ENCODE results near the gene RIPOR3.

The RIPOR3 gene

DNA sequence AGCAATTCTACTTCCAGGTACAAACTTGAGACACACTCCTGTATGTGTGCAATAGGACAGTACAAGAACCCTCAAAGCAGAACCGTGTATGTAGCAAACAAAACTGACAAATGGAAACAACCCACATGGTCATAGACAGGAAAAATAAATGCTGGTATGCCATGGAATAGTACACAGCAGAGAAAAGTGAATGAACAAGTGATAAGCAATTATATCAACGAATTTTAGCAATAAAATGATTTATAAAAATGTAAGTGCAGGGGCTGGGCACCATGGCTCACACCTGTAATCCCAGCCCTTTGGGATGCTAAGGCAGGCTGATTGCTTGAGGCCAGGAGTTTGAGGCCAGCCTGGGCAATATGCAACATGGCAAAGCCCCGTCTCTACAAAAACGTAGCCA lies 9.3 kb downstream of the RIPOR3 start:
- no peaks in the 10 kb centered on the region for H4K20me1 ChIP-seq (ENCODE audit: insufficient read depth, low read length)
- no peaks in the 10 kb centered on the region; the same call in 1 of the 2 replicates for H3K27me3 ChIP-seq (ENCODE audit: insufficient read depth, low read length)
- H3K79me2 ChIP-seq (ENCODE audit: insufficient read depth, low read length) = no peaks in the 10 kb centered on the region
- no peaks in the 10 kb centered on the region for H3K36me3 ChIP-seq (ENCODE audit: insufficient read depth, low read length)
- no peak overlapping the region for H3K27ac ChIP-seq (ENCODE audit: low read depth, low read length, poor library complexity, severe bottlenecking)
- H2AFZ ChIP-seq (ENCODE audit: low read length) = no peak overlapping the region
- no peaks in the 10 kb centered on the region for H3K4me1 ChIP-seq (ENCODE audit: insufficient read depth, low read length, severe bottlenecking)
- H3F3A ChIP-seq (ENCODE audit: insufficient read depth, low read length) = no peaks in the 10 kb centered on the region
- H3K4me3 ChIP-seq (ENCODE audit: low read depth, low read length, poor library complexity, severe bottlenecking) = no peak overlapping the region
- no peaks in the 10 kb centered on the region for H3K9me3 ChIP-seq (ENCODE audit: low read length)
- no peaks in the 10 kb centered on the region for H3K9me2 ChIP-seq (ENCODE audit: low read depth, low read length)
- no peak overlapping the region for H3K4me2 ChIP-seq (ENCODE audit: low read length)
- H3K9ac ChIP-seq (ENCODE audit: low read length) = no peak overlapping the region
- TF ChIP-seq, protein P1, sequence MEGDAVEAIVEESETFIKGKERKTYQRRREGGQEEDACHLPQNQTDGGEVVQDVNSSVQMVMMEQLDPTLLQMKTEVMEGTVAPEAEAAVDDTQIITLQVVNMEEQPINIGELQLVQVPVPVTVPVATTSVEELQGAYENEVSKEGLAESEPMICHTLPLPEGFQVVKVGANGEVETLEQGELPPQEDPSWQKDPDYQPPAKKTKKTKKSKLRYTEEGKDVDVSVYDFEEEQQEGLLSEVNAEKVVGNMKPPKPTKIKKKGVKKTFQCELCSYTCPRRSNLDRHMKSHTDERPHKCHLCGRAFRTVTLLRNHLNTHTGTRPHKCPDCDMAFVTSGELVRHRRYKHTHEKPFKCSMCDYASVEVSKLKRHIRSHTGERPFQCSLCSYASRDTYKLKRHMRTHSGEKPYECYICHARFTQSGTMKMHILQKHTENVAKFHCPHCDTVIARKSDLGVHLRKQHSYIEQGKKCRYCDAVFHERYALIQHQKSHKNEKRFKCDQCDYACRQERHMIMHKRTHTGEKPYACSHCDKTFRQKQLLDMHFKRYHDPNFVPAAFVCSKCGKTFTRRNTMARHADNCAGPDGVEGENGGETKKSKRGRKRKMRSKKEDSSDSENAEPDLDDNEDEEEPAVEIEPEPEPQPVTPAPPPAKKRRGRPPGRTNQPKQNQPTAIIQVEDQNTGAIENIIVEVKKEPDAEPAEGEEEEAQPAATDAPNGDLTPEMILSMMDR (IDR thresholded peaks at IDR 0.05; ENCODE audit: low read length) = no peak
- no peak for TF ChIP-seq EZH2 (IDR thresholded peaks at IDR 0.05; ENCODE audit: borderline replicate concordance, low read length)

DNA sequence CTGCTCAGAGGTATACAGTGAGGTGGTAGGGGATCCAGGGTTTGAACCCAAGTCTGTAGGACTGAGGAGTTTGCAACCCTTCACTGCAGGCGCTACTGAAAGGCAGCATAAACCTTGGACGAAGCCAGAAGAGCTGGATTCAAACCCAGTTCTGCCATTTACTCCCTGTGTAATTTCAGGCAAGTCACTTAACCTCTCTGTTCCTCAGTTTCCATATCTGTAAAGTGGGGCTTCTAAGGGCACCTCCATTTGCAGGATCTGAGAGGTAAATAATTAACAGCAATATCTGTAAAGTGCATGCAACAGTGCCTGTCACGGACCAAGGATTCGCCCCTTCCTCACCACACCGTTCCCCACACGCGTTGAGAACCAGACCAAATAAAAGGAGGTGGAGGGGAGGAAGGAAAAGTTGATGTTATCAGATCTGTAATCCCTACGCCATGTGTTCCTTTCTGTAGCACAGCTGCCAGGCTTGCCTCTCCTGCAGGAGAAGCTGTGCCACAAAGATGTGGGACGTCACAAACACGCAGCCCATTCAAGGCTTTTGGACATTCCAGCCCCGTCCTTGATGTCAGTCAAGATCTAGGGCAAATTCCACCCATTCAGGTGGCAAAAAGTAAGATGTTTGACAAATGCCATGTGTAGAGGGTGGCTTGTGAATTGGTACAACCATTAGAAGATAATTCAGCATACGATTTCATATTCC lies 9.8 kb downstream of the RIPOR3 start:
- H3F3A ChIP-seq (ENCODE audit: insufficient read depth, low read length) = no peaks in the 10 kb centered on the region
- no peaks in the 10 kb centered on the region for H4K20me1 ChIP-seq (ENCODE audit: insufficient read depth, low read length)
- no peak overlapping the region for H3K9ac ChIP-seq (ENCODE audit: low read length)
- H2AFZ ChIP-seq (ENCODE audit: low read length) = no peak overlapping the region
- H3K27ac ChIP-seq (ENCODE audit: low read depth, low read length, poor library complexity, severe bottlenecking) = no peak overlapping the region
- no peaks in the 10 kb centered on the region for H3K4me1 ChIP-seq (ENCODE audit: insufficient read depth, low read length, severe bottlenecking)
- no peaks in the 10 kb centered on the region for H3K9me2 ChIP-seq (ENCODE audit: low read depth, low read length)
- no peaks in the 10 kb centered on the region for H3K9me3 ChIP-seq (ENCODE audit: low read length)
- no peak overlapping the region for H3K4me3 ChIP-seq (ENCODE audit: low read depth, low read length, poor library complexity, severe bottlenecking)
- TF ChIP-seq, protein P1 (IDR thresholded peaks at IDR 0.05; ENCODE audit: low read length) = no peak
- TF ChIP-seq EZH2 (IDR thresholded peaks at IDR 0.05; ENCODE audit: borderline replicate concordance, low read length) = no peak
- H3K27me3 ChIP-seq (ENCODE audit: insufficient read depth, low read length) = no peaks in the 10 kb centered on the region; the same call in 1 of the 2 replicates
- no peaks in the 10 kb centered on the region for H3K79me2 ChIP-seq (ENCODE audit: insufficient read depth, low read length)
- no peak overlapping the region for H3K4me2 ChIP-seq (ENCODE audit: low read length)
- no peaks in the 10 kb centered on the region for H3K36me3 ChIP-seq (ENCODE audit: insufficient read depth, low read length)

GRCh38 chr20:50680105-50680960 lies 11.0 kb downstream of the RIPOR3 start:
- TF ChIP-seq, protein P1 (IDR thresholded peaks at IDR 0.05; ENCODE audit: low read length) = no peak
- no peak for TF ChIP-seq EZH2 (IDR thresholded peaks at IDR 0.05; ENCODE audit: borderline replicate concordance, low read length)
- Histone ChIP-seq H3K27me3 (ENCODE audit: insufficient read depth, low read length) (no peaks in the 10 kb centered on the region; the same call in 1 of the 2 replicates), H2AFZ (ENCODE audit: low read length) (no peak overlapping the region), H3K27ac (ENCODE audit: low read depth, low read length, poor library complexity, severe bottlenecking) (no peak overlapping the region), H3K36me3 (ENCODE audit: insufficient read depth, low read length) (no peaks in the 10 kb centered on the region), H3K9me2 (ENCODE audit: low read depth, low read length) (no peaks in the 10 kb centered on the region), H3K9me3 (ENCODE audit: low read length) (no peaks in the 10 kb centered on the region), H3K4me2 (ENCODE audit: low read length) (no peak overlapping the region), H3K4me1 (ENCODE audit: insufficient read depth, low read length, severe bottlenecking) (no peaks in the 10 kb centered on the region), H3F3A (ENCODE audit: insufficient read depth, low read length) (no peaks in the 10 kb centered on the region), H3K79me2 (ENCODE audit: insufficient read depth, low read length) (no peaks in the 10 kb centered on the region), H3K9ac (ENCODE audit: low read length) (no peak overlapping the region), H3K4me3 (ENCODE audit: low read depth, low read length, poor library complexity, severe bottlenecking) (no peak overlapping the region), H4K20me1 (ENCODE audit: insufficient read depth, low read length) (no peaks in the 10 kb centered on the region)
